ENCODE results near the gene FKBP5. TPM values are rescaled to one million over a fixed set of nuclear protein-coding genes. Genes with fewer than 3 reads are reported as not detected.
"Not testable (repeated sequence)": the region's sequence is repeated elsewhere in the genome, so short reads cannot be mapped to it uniquely, and the experiment has no call there.

Gene FKBP5
- total RNA-seq, 6 experiments from 2014 or later, result 7.6 to 12.9 (median 11.8) TPM

- DNase-seq, result no peak
- no peak for TF ChIP-seq CTCF (IDR thresholded peaks at IDR 0.05)
- peaks cover 10% of the 10 kb centered on the region for H3K9me3 Mint-ChIP-seq
- no peak overlapping the region for H3K27ac Mint-ChIP-seq
- peaks cover 5% of the 10 kb centered on the region; the same call in 1 of the 2 replicates for H3K36me3 Mint-ChIP-seq (ENCODE audit: low read depth)
- peaks cover 5% of the 10 kb centered on the region; the same call in 1 of the 2 replicates for H3K27me3 Mint-ChIP-seq (ENCODE audit: insufficient read depth)
- no peak overlapping the region for H3K4me3 Mint-ChIP-seq
- H3K4me1 Mint-ChIP-seq (ENCODE audit: low read depth), result peaks cover 14% of the 10 kb centered on the region
Measured at GRCh38 chr6:35691027-35691824, 2.5 kb upstream of the FKBP5 start.

- Mint-ChIP-seq H3K36me3 (ENCODE audit: low read depth) (peaks cover 5% of the 10 kb centered on the region; the same call in 1 of the 2 replicates), H3K27ac (no peak overlapping the region), H3K9me3 (peaks cover 10% of the 10 kb centered on the region), H3K27me3 (ENCODE audit: insufficient read depth) (peaks cover 4% of the 10 kb centered on the region; the same call in 1 of the 2 replicates), H3K4me1 (ENCODE audit: low read depth) (peaks cover 14% of the 10 kb centered on the region), H3K4me3 (no peak overlapping the region)
- no peak for TF ChIP-seq CTCF (IDR thresholded peaks at IDR 0.05)
- no peak for DNase-seq
Measured at GRCh38 chr6:35690484-35690883, 1.8 kb upstream of the FKBP5 start.

GRCh38 chr6:35690006-35690405, 1.3 kb upstream of the FKBP5 start:
- not testable (repeated sequence) for H3K4me3 Mint-ChIP-seq; H3K27ac Mint-ChIP-seq; DNase-seq; H3K36me3 Mint-ChIP-seq (ENCODE audit: low read depth); H3K27me3 Mint-ChIP-seq (ENCODE audit: insufficient read depth)
- Mint-ChIP-seq H3K9me3 (peaks cover 10% of the 10 kb centered on the region), H3K4me1 (ENCODE audit: low read depth) (peaks cover 14% of the 10 kb centered on the region)

GRCh38 chr6:35687658-35688604, 784 bp downstream of the FKBP5 start:
- H3K27me3 Mint-ChIP-seq (ENCODE audit: insufficient read depth), result peaks cover 4% of the 10 kb centered on the region; the same call in 1 of the 2 replicates
- no peaks in the 10 kb centered on the region for H3K9me3 Mint-ChIP-seq
- peaks cover 14% of the 10 kb centered on the region for H3K4me1 Mint-ChIP-seq (ENCODE audit: low read depth)
- H3K27ac Mint-ChIP-seq, result peak overlapping the region; percentile 63
- H3K36me3 Mint-ChIP-seq (ENCODE audit: low read depth), result no peaks in the 10 kb centered on the region
- no peak; the same call in 1 of the 2 replicates for TF ChIP-seq CTCF (IDR thresholded peaks at IDR 0.05)
- peak overlapping the region; percentile 94 for H3K4me3 Mint-ChIP-seq
- DNase-seq, result no peak

GRCh38 chr6:35686873-35687555, 1.7 kb downstream of the FKBP5 start:
- Mint-ChIP-seq H3K4me3 (peak overlapping the region; percentile 94), H3K9me3 (no peaks in the 10 kb centered on the region), H3K36me3 (ENCODE audit: low read depth) (no peaks in the 10 kb centered on the region), H3K27ac (peak overlapping the region; percentile 44), H3K4me1 (ENCODE audit: low read depth) (peaks cover 22% of the 10 kb centered on the region), H3K27me3 (ENCODE audit: insufficient read depth) (0 out of 2 replicates have a peak, but pooled peaks cover 1% of the 10 kb centered on the region)
- no peak for TF ChIP-seq CTCF (IDR thresholded peaks at IDR 0.05)
- DNase-seq, result no peak
